GM06990 (cell line): ENCODE results near the gene PLXNB2.

Experiments used
- DNase-seq: peaks from one replicate; pipeline ENCODE4 v3.0.0-alpha.2; 2011; ENCODE audit not compliant: insufficient read length; ENCODE audit errors: extremely low read depth
- H3K27me3 ChIP-seq: replicated peaks from 2 replicates; pipeline ENCODE4 v1.6.0; 2011; ENCODE audit warnings: low read length; ENCODE audit not compliant: control insufficient read depth, insufficient read depth
- H3K36me3 ChIP-seq: 2 replicates; pipeline ENCODE4 v1.5.1; 2011; ENCODE audit warnings: low read length; ENCODE audit not compliant: control insufficient read depth, insufficient read depth
- H3K4me3 ChIP-seq: replicated peaks from 2 replicates; pipeline ENCODE4 v1.5.1; 2011; ENCODE audit warnings: low read depth, mild to moderate bottlenecking, control low read depth, low read length
- TF ChIP-seq, protein P1 (sequence below): IDR thresholded peaks from 2 replicates; pipeline ENCODE4 v1.5.1; 2011; ENCODE audit warnings: low read length, control low read depth, mild to moderate bottlenecking, inconsistent platforms; ENCODE audit not compliant: insufficient read depth, poor library complexity, severe bottlenecking

PLXNB2 gene

DNA sequence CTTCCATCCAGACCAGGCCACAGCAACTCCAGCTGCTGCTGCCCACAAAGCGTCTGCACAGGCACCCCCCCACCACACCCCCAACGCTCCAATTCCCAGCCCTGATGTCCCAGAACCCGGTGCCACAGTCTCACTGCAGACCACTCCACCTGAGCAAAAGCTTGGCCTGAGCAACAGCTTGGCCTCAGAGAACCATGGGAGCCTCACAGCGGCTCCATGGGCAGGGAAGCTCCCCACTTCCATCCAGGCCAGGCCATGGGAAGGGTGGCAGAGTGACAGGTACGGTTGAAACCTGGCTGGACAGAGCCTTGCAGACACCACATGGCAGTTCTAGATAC, 13.2 kb downstream of the PLXNB2 start:
- H3K27me3 ChIP-seq, result no peaks in the 10 kb centered on the region
- no peak overlapping the region for H3K4me3 ChIP-seq
- no peak for DNase-seq
- H3K36me3 ChIP-seq, result peaks cover 19% of the 10 kb centered on the region
- TF ChIP-seq, protein P1, sequence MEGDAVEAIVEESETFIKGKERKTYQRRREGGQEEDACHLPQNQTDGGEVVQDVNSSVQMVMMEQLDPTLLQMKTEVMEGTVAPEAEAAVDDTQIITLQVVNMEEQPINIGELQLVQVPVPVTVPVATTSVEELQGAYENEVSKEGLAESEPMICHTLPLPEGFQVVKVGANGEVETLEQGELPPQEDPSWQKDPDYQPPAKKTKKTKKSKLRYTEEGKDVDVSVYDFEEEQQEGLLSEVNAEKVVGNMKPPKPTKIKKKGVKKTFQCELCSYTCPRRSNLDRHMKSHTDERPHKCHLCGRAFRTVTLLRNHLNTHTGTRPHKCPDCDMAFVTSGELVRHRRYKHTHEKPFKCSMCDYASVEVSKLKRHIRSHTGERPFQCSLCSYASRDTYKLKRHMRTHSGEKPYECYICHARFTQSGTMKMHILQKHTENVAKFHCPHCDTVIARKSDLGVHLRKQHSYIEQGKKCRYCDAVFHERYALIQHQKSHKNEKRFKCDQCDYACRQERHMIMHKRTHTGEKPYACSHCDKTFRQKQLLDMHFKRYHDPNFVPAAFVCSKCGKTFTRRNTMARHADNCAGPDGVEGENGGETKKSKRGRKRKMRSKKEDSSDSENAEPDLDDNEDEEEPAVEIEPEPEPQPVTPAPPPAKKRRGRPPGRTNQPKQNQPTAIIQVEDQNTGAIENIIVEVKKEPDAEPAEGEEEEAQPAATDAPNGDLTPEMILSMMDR, result no peak

DNA sequence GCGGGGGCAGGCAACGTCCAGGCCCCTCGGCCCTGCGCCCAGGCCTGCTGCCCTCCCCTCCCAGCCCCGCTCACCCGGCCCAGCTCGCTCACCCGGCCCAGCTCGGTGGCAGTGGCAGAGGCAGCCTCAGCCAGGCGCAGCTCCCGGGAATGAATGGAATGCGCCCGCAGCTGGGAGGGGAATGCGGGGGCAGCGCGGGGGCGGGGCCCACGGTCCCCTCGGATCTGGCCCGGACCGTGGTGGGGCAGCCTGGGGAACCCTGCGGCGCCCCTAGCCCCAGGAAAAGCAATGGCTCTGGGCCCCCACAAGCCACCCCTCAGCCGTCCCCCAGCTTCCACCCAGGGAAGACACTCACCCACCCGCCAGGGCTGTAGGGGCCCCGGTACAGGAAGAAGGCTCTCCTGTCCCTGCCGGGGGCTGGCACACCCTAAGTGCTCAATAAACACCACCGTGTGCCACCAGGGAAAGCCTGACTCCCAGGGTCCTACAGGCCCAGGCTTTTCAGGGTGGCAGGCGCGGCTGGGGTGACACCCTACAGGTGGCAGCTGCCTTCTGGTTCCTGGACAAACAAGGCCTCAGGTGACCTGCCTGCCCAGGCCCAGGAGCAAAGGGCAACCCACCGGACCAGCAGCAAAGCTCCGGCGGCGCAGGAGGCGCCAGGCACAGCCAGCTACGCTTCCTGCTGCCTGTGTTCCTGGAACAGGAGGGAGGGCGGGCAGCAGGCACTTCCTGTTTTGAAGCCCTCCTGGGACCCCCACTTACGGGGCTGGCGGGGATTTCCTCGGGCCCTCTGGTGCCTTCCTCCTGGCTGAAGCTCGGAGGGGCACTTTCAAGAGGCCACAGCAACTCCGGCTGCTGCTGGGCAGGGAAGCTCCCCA, 13.8 kb downstream of the PLXNB2 start:
- no peak for DNase-seq
- H3K36me3 ChIP-seq, result peaks cover 24% of the 10 kb centered on the region
- TF ChIP-seq, protein P1, result no peak
- H3K27me3 ChIP-seq, result no peaks in the 10 kb centered on the region
- H3K4me3 ChIP-seq, result no peak overlapping the region; the same call in 1 of the 2 replicates

DNA sequence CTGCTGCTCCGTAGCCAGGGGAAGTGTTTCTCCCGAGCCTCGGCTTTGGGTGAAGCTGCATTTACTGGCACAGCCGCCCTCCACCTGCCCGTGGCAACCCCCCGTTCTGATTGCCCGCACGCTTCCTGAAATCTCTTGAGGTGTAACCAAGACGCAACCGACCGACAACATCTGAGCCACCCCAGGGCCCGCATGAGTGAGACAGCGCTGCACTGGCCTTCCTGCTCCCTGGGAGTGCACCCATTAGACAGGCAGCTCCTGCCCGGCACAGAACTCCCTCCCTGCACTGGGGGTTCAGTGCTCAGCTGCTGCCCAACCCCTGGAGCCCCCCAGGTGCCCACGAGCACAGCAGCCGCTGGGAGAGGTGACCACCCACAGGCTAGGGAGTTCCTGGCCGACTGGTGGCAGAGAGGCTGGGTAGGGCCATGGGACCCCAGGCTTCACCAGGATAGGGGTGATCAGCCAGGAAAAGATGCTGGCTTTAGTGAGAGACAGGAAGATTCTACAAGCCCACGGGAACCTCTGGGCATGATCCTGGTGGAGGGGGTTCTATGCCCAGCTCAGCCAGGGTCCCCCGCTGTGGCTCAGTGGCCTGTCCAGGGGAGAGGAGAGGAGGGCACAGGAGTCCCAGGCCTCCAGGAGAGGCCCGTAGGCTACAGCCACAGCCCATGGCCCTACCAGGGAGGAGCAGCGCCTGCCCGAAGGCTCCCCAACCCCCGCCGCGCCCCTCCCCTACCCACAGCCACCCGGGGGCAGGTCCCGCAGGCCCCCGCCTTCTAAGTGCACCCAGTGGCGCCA, 14.6 kb downstream of the PLXNB2 start:
- peaks cover 30% of the 10 kb centered on the region for H3K36me3 ChIP-seq
- DNase-seq, result peak; percentile 63
- H3K4me3 ChIP-seq, result peak overlapping the region; percentile 27
- TF ChIP-seq, protein P1, result no peak
- no peaks in the 10 kb centered on the region for H3K27me3 ChIP-seq

DNA sequence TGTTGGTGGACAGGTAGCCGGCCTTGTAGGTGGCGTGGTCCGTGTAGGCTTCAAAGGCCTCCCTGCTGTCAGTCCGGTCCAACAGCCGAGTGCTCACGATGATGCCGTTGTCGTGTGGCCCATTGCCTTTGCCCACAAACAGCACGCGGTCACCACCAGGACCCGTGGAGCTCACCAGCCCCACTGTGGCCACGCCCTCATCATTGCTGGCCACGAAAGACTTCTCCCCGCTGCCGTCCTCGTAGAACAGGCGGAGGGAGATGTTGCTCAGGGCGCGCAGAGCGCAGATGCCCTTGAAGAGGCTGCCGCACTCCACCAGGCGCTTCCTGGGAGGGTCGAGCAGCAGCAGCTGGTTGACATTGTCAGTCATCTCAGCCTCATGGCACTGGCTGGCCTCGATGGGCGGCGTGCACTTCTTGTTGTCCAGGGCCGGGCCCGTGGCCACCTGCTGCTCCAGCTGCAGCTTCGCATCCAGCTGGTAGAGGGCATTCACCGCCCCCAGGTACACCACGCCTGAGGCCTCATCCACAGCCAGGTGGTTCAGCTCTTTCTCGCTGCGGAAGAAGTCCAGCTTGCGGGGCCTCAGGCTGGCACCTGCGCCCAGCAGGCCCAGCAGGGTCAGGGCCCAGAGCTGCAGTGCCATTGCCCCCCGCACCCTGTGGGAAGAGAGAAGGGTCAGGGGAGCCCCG, 17.4 kb downstream of the PLXNB2 start:
- DNase-seq, result no peak
- TF ChIP-seq, protein P1, result no peak
- H3K36me3 ChIP-seq, result peaks cover 51% of the 10 kb centered on the region

DNA sequence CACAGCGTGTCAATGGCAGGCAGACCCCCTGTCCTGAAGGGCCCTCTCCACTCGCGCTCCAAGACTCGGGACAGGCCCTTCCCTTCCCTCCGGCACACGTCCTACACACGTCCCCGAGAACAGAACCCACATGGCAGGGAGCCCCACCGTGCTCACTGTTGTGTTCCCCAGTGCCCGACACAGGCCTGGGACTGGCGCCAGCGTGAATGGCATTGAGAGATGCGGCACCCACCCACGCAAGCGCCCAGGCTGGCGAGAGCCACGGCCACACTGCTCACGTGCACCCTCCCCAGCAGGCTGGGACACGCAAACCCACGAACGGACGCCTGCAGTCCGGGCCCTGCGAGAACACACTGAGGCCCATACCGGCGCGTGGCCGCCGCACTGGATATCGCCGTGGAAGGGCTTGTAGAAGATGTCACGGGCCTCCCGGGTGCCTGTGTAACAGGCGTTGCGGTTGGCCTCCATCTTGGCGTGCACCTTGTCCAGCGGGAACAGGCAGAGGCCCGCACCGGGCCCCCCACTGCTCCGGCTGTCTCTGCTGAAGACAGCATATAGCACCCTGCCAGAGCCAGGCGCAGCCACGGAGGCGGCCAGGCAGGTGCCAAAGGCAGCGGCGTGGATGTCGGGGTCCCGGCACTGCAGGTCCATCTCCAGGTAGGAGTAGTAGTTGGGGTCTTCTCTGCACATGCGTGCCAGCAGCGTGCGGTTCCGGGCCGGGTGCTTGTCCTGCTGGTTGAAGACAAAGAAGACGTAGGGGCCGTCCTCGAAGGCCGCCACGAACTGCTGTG, 18.1 kb downstream of the PLXNB2 start:
- Histone ChIP-seq H3K27me3 (no peaks in the 10 kb centered on the region), H3K4me3 (no peak overlapping the region), H3K36me3 (peaks cover 51% of the 10 kb centered on the region)
- DNase-seq, result no peak
- TF ChIP-seq, protein P1, result no peak

More for the DNA sequence above, 17.4 kb downstream of the PLXNB2 start:
- H3K27me3 ChIP-seq, result no peaks in the 10 kb centered on the region
- no peak overlapping the region for H3K4me3 ChIP-seq
